HG03558 (cell line): ENCODE measurements around the gene PRKD1.

Experiments used
- ATAC-seq: cut with Tn5 transposase; IDR thresholded peaks from one replicate; pipeline ENCODE4 v1.9.1; 2021; ENCODE audit warnings: moderate number of reproducible peaks; ENCODE audit not compliant: unreplicated experiment; ENCODE audit errors: extremely low read depth

The PRKD1 gene

GRCh38 chr14:29553427-29553826 is 374.2 kb downstream of the PRKD1 start:
- no peak for ATAC-seq

- ATAC-seq = peak; percentile 80
Observed at GRCh38 chr14:29548948-29549370, 378.7 kb downstream of the PRKD1 start.

- ATAC-seq = no peak
Observed at GRCh38 chr14:29545714-29546113, 381.9 kb downstream of the PRKD1 start.

GRCh38 chr14:29536886-29537511 is 390.6 kb downstream of the PRKD1 start:
- no peak for ATAC-seq

- ATAC-seq = no peak
Observed at GRCh38 chr14:29529418-29529817, 398.2 kb downstream of the PRKD1 start.

GRCh38 chr14:29528889-29529288 is 398.8 kb downstream of the PRKD1 start:
- no peak for ATAC-seq

GRCh38 chr14:29527286-29527685 is 400.4 kb downstream of the PRKD1 start:
- ATAC-seq = no peak
